Loucy (cell line): ENCODE results near the gene ATG2A.

ENCODE experiments used
- CTCF ChIP-seq: fragments of 200-600 bp; sonication (generic); conservative IDR thresholded peaks from 2 replicates; pipeline ENCODE4 v1.5.1; 2014; ENCODE audit warnings: mild to moderate bottlenecking, antibody characterized with exemption, low read length
- EZH2phosphoT487 ChIP-seq: fragments of 200-600 bp; IDR thresholded peaks from 2 replicates; pipeline ENCODE4 v1.6.1; 2018; ENCODE audit warnings: antibody characterized with exemption, mild to moderate bottlenecking, moderate library complexity, borderline replicate concordance

- TF ChIP-seq CTCF (no peak), EZH2phosphoT487 (no peak)
Measured at GRCh38 chr11:64911142-64911541, 5.9 kb downstream of the ATG2A start.
